Neural crest cell (in vitro differentiated cells): Measurements from ENCODE around the gene SYPL2. TPM values are rescaled to one million over a fixed set of nuclear protein-coding genes. Genes with fewer than 3 reads are reported as not detected.
A peak's percentile ranks its signal among the peaks of the same experiment; 100 is the strongest.

Source experiments
- DNase-seq: peaks from one replicate; pipeline ENCODE4 v3.0.0; 2021; ENCODE audit warnings: low read depth, mixed read lengths, low spot score
- H3K27ac Mint-ChIP-seq: one replicate; pipeline ENCODE4 v1.8.0; 2021; ENCODE audit warnings: mild to moderate bottlenecking, mixed read lengths; ENCODE audit not compliant: unreplicated experiment
- H3K27me3 Mint-ChIP-seq: 2 replicates; pipeline ENCODE4 v1.8.0; 2021; ENCODE audit warnings: low read depth, mild to moderate bottlenecking, mixed read lengths
- H3K36me3 Mint-ChIP-seq: 2 replicates; pipeline ENCODE4 v1.8.0; 2021; ENCODE audit warnings: low read depth, mild to moderate bottlenecking, mixed read lengths
- H3K4me1 Mint-ChIP-seq: 2 replicates; pipeline ENCODE4 v1.8.0; 2021; ENCODE audit warnings: mixed read lengths
- H3K4me3 Mint-ChIP-seq: one replicate; pipeline ENCODE4 v1.8.0; 2021; ENCODE audit warnings: mild to moderate bottlenecking, mixed read lengths
- H3K9me3 Mint-ChIP-seq: 2 replicates; pipeline ENCODE4 v1.8.0; 2021; ENCODE audit warnings: mixed read lengths
- total RNA-seq: library from RNA; stranded (reverse); gene quantifications from 2 replicates; pipeline ENCODE4 v1.2.1, GENCODE V29; 2021
- TF ChIP-seq, protein P1 (sequence below): fragments of 200-600 bp; sonication (generic); conservative IDR thresholded peaks from 2 replicates; pipeline ENCODE4 v1.5.0; 2021; ENCODE audit warnings: antibody characterized with exemption, mild to moderate bottlenecking

SYPL2 gene
- total RNA-seq, 1 donor from 2014 or later = 0.47 TPM

DNA sequence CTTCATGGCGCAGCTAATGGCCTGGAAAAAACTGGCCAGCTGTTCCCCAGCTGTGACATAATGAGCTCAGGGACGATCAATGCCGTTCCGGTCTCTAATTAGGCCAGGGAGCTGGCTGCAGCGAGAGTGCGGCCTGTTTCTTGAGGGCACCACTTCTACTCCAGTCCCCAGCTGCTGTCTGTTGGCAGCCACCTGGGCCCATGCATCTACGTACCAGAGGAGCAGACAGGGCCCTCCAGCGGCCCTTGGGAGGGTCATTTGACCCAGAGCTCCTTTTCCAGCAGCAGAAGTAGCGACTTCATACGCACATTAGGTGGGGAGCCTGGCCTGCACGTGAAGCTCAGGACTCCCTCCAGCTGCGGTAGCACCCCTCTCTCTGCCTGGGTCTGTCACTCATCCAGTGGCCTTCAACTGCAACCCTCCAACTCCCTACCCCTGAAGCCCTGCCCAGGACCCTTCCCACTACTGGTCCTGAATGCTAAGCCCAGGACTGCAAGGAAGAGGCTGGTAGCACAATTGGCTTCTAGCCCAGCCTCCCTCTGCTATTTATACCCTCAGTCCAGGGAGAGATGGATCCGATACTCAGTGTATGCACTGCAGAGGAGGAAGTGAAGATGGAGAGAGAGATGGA, 64.2 kb downstream of the SYPL2 start:
- no peak overlapping the region for H3K27ac Mint-ChIP-seq
- TF ChIP-seq, protein P1, sequence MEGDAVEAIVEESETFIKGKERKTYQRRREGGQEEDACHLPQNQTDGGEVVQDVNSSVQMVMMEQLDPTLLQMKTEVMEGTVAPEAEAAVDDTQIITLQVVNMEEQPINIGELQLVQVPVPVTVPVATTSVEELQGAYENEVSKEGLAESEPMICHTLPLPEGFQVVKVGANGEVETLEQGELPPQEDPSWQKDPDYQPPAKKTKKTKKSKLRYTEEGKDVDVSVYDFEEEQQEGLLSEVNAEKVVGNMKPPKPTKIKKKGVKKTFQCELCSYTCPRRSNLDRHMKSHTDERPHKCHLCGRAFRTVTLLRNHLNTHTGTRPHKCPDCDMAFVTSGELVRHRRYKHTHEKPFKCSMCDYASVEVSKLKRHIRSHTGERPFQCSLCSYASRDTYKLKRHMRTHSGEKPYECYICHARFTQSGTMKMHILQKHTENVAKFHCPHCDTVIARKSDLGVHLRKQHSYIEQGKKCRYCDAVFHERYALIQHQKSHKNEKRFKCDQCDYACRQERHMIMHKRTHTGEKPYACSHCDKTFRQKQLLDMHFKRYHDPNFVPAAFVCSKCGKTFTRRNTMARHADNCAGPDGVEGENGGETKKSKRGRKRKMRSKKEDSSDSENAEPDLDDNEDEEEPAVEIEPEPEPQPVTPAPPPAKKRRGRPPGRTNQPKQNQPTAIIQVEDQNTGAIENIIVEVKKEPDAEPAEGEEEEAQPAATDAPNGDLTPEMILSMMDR = no peak
- H3K9me3 Mint-ChIP-seq = no peaks in the 10 kb centered on the region
- H3K27me3 Mint-ChIP-seq = peaks cover 10% of the 10 kb centered on the region
- H3K4me3 Mint-ChIP-seq = no peak overlapping the region
- H3K36me3 Mint-ChIP-seq = no peaks in the 10 kb centered on the region
- peaks cover 28% of the 10 kb centered on the region for H3K4me1 Mint-ChIP-seq
- no peak for DNase-seq

DNA sequence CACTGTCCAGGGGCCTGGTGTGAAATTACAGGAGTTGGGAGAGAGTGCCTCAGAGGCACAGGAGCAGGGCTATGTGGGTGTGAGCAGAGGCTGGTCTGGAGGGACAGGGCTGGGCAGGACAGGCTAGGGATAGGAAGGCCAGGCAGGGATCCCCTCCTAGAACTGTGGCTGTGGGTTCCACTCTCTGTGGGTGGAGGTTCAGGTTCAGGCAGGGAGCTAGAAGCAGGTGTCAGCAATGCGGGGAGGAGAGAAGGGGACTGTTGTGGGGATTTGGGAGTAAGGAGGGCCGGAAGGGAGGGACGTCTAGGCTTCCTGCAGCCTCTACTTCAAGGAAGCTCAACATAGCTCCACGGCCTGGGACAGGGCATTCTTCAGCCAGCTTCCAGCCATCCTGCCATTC, 65.0 kb downstream of the SYPL2 start:
- Mint-ChIP-seq H3K9me3 (no peaks in the 10 kb centered on the region), H3K27ac (peak overlapping the region; percentile 21), H3K4me3 (no peak overlapping the region), H3K36me3 (no peaks in the 10 kb centered on the region), H3K27me3 (peaks cover 3% of the 10 kb centered on the region), H3K4me1 (peaks cover 28% of the 10 kb centered on the region)
- TF ChIP-seq, protein P1 = no peak
- DNase-seq = no peak

Other genes with a start within 250 kb of the SYPL2 start
- gene CELSR2, start 217.0 kb upstream of the SYPL2 start, total RNA-seq = 97.1 and 99.2 TPM in 2 replicates
- 100 and 102 TPM in 2 replicates for gene PSRC1, start 183.4 kb upstream of the SYPL2 start, total RNA-seq
- 0.82 TPM in 1 of 2 replicates, not detected in the other for gene MYBPHL, start 159.5 kb upstream of the SYPL2 start, total RNA-seq
- gene SORT1, start 68.6 kb upstream of the SYPL2 start, total RNA-seq = 60.8 and 61.6 TPM in 2 replicates
- gene PSMA5, start 40.1 kb upstream of the SYPL2 start, total RNA-seq = 99.8 and 109 TPM in 2 replicates
- 13.2 and 15.6 TPM in 2 replicates for gene ATXN7L2, start 17.4 kb downstream of the SYPL2 start, total RNA-seq
- 7.8 and 8.0 TPM in 2 replicates for gene CYB561D1, start 27.5 kb downstream of the SYPL2 start, total RNA-seq
- gene AMIGO1, start 43.2 kb downstream of the SYPL2 start, total RNA-seq = 6.1 and 7.2 TPM in 2 replicates
- not detected in 2 replicates for gene GPR61, start 73.3 kb downstream of the SYPL2 start, total RNA-seq
- gene GNAI3, start 82.1 kb downstream of the SYPL2 start, total RNA-seq = 9.8 and 10.2 TPM in 2 replicates
- not detected in 2 replicates for gene GNAT2, start 153.1 kb downstream of the SYPL2 start, total RNA-seq
- gene AMPD2, start 153.3 kb downstream of the SYPL2 start, total RNA-seq = 93.1 and 105 TPM in 2 replicates
- gene GSTM4, start 189.6 kb downstream of the SYPL2 start, total RNA-seq = 26.7 and 28.2 TPM in 2 replicates
- gene GSTM2, start 201.5 kb downstream of the SYPL2 start, total RNA-seq = 43.7 and 46.6 TPM in 2 replicates
- gene GSTM1, start 221.3 kb downstream of the SYPL2 start, total RNA-seq = 45.9 and 47.8 TPM in 2 replicates
- gene GSTM5, start 245.7 kb downstream of the SYPL2 start, total RNA-seq = 0.23 TPM in 1 of 2 replicates, not detected in the other